PFSK-1 (cell line): ENCODE measurements around the gene RAD51AP1.

Experiments
- POLR2AphosphoS5 ChIP-seq: IDR thresholded peaks from 2 replicates; pipeline ENCODE4 v1.6.1; 2012; ENCODE audit warnings: low read depth, mild to moderate bottlenecking, control low read depth, low read length, moderate library complexity
- TAF1 ChIP-seq: IDR thresholded peaks from 2 replicates; pipeline ENCODE4 v1.6.1; 2012; ENCODE audit warnings: low read length, control low read depth, borderline replicate concordance; ENCODE audit not compliant: insufficient read depth
- TF ChIP-seq, protein P1 (sequence below), 2 experiments: IDR thresholded peaks; 2 replicates each; pipeline versions ENCODE4 v1.6.1 to v1.8.0; 2011 to 2012; ENCODE audit warnings: low read depth in 2 of 2, low read length in 2 of 2, control low read depth in 1 of 2, inconsistent platforms in 1 of 2, mild to moderate bottlenecking in 1 of 2, moderate library complexity in 1 of 2; ENCODE audit not compliant: insufficient read depth in 1 of 2

DNA sequence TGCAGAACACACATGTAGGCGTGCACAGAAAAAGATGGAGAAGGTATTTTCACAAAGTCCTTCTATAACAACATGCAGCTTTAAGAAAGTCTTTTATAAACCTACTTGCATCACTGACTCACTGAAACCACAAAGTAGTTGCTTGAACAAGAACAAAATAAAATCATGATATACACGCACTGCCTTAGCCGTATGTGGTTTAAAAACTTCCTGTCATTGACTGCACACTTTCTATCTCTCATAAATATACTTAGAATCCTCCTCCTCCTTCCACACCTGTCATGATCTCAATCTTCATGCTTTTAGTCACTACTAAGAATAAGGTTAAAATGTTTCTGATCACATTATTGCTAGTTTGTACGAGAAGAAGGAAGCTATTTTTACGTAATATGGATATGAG is 31.8 kb upstream of the RAD51AP1 start:
- TF ChIP-seq POLR2AphosphoS5 (no peak), TAF1 (no peak)
- TF ChIP-seq, protein P1, sequence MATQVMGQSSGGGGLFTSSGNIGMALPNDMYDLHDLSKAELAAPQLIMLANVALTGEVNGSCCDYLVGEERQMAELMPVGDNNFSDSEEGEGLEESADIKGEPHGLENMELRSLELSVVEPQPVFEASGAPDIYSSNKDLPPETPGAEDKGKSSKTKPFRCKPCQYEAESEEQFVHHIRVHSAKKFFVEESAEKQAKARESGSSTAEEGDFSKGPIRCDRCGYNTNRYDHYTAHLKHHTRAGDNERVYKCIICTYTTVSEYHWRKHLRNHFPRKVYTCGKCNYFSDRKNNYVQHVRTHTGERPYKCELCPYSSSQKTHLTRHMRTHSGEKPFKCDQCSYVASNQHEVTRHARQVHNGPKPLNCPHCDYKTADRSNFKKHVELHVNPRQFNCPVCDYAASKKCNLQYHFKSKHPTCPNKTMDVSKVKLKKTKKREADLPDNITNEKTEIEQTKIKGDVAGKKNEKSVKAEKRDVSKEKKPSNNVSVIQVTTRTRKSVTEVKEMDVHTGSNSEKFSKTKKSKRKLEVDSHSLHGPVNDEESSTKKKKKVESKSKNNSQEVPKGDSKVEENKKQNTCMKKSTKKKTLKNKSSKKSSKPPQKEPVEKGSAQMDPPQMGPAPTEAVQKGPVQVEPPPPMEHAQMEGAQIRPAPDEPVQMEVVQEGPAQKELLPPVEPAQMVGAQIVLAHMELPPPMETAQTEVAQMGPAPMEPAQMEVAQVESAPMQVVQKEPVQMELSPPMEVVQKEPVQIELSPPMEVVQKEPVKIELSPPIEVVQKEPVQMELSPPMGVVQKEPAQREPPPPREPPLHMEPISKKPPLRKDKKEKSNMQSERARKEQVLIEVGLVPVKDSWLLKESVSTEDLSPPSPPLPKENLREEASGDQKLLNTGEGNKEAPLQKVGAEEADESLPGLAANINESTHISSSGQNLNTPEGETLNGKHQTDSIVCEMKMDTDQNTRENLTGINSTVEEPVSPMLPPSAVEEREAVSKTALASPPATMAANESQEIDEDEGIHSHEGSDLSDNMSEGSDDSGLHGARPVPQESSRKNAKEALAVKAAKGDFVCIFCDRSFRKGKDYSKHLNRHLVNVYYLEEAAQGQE (IDR thresholded peaks at IDR 0.05; ENCODE audit: insufficient read depth in 1 of 2, low read depth in 2 of 2, low read length in 2 of 2), result no peak
